Measurements from ENCODE around the gene CACNA1D. TPM values are rescaled to one million over a fixed set of nuclear protein-coding genes. Genes with fewer than 3 reads are reported as not detected.

The CACNA1D gene
- total RNA-seq, 4 donors from 2014 or later: 0.75 to 2.5 (median 1.2) TPM

DNA sequence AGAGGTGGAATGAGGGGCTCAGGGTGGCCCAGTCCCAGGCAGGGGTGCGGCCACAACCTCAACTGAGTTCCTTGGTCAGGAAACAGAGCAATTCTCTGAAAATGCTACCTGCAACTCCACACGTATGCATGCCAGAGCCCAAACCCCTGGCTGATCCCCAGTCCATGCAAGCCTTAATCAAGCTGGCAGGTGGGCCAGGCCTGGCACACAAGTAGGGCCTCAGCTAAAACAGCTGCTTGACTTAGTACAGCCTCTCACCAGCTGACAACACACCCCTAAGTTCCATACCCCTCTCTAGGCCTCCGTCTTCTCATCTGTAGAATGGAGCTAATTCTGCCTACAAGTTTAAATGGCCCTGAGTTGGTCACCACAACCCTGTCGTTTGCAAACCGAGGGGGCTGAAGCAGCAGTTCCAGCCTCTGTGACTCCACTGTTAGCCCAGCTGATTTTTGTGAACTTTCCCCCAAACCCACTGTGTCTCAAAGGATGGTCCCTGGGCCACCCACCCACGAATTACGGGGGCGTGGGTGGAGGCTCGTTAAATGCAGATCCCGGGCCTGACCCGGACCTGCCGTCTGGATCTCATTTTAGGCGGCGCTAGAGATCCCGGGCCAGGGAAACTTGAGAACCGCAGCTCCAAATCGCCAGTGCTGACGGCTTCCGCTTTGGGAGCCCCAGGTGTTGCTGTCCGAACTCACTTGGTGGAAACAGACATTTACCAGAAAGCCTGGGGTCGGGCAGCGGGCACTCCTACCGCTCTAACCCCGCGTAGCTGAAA, 350.9 kb downstream of the CACNA1D start:
- H3K36me3 ChIP-seq: no peaks in the 10 kb centered on the region
- TF ChIP-seq POLR2A (IDR thresholded peaks at IDR 0.05; ENCODE audit: low read depth) (no peak), EP300 (IDR thresholded peaks at IDR 0.05) (no peak), CTCF (IDR thresholded peaks at IDR 0.05) (peak in 2 of 3 experiments; percentile 16 to 19), POLR2AphosphoS5 (IDR thresholded peaks at IDR 0.05) (peak in 1 of 2 donors; percentile 26)
- H3K4me1 ChIP-seq: peaks cover 8 to 19% (median 16%) of the 10 kb centered on the region in 4 donors
- intact Hi-C loops (cut with DNase I): no loop called here
- H3K27ac ChIP-seq (replicated peaks in 1 of 4): peak overlapping the region; percentile 51 to 83 (median 70)
- H3K4me3 ChIP-seq: peak overlapping the region; percentile 63 to 86 (median 72)
- H3K9me3 ChIP-seq: no peaks in the 10 kb centered on the region
- no peak for DNase-seq (ENCODE audit: extremely low spot score)
- peaks cover 0 to 31% (median 2%) of the 10 kb centered on the region in 4 donors for H3K27me3 ChIP-seq
- 47% methylated on average over 8 of the region's 25 CpGs for WGBS

DNA sequence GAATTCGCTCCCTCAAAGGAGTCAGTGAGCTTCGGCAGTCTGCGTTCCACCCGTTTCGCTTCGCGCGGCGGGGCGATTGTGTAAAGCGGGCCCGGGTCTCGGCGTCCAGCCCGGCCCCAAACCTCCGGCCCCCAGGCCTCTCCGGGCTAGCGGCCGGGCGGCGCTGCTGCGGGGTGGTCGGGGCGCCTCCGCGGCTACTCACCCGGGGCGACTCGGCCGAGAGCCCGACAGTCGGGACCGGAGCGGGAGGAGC, 351.4 kb downstream of the CACNA1D start:
- Histone ChIP-seq H3K27ac (replicated peaks in 1 of 4) (peak overlapping the region; percentile 51 to 83 (median 70)), H3K36me3 (no peaks in the 10 kb centered on the region), H3K4me1 (peaks cover 8 to 19% (median 16%) of the 10 kb centered on the region in 4 donors), H3K4me3 (peak overlapping the region; percentile 63 to 86 (median 72)), H3K27me3 (peaks cover 0 to 31% (median 2%) of the 10 kb centered on the region in 4 donors), H3K9me3 (no peaks in the 10 kb centered on the region)
- DNase-seq (ENCODE audit: extremely low spot score): no peak
- intact Hi-C loops (cut with DNase I): no loop called here
- TF ChIP-seq POLR2A (IDR thresholded peaks at IDR 0.05; ENCODE audit: low read depth) (no peak), CTCF (IDR thresholded peaks at IDR 0.05) (no peak), POLR2AphosphoS5 (IDR thresholded peaks at IDR 0.05) (no peak), EP300 (IDR thresholded peaks at IDR 0.05) (no peak)
- WGBS: no CpG with 5 or more reads among the region's 34 CpGs

DNA sequence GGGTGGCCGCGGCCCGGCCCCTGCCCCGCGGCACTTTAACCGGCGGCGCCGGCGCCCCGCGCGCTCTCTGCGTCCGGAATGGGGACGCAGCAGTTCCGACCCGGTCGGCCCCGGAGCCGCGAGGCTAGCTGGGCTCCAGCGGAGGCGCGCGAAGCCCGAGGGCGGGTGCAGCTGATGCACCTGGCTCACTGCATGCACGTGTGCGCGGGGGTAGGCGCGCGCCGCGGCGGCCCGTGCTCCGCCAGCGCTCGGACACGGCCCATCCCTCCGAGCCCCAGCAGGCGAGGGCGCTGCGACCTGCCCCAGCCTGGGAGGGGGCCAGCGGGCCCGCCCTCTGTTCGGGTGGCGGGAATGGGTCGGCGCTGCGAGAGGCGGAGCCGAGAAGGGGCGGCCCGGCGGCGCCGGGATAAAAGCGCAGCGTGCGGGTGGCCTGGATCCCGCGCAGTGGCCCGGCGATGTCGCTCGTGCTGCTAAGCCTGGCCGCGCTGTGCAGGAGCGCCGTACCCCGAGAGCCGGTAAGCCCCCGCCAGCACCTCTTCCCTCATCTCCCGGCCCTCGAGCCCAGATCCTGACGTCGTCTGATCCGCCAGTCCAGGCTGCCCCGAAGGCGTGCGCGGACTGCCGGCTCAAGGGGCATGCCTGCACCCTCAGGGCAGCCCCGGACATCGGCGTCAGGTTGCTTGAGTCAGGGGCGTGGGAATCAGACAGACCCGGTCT, 351.9 kb downstream of the CACNA1D start, which contains the start of the genes CHDH and IL17RB:
CHDH (minus strand) TSS at position 286 of the 717 bp plus-strand sequence. CDS start 22,411 bp downstream, outside the sequence.
IL17RB (plus strand) TSS at position 435 of the 717 bp plus-strand sequence; CDS start at position 456, 21 bp downstream.
- 14% methylated on average over 13 of the region's 91 CpGs for WGBS
- Histone ChIP-seq H3K27ac (replicated peaks in 1 of 4) (peak within 1 kb of the TSS; percentile 51 to 83 (median 70)), H3K4me1 (peaks cover 8 to 19% (median 16%) of the 10 kb centered on the region in 4 donors), H3K4me3 (peak within 1 kb of the TSS; percentile 63 to 86 (median 72)), H3K27me3 (peaks cover 0 to 31% (median 2%) of the 10 kb centered on the region in 4 donors), H3K9me3 (no peaks in the 10 kb centered on the region), H3K36me3 (no peaks in the 10 kb centered on the region)
- no peak for DNase-seq (ENCODE audit: extremely low spot score)
- TF ChIP-seq EP300 (IDR thresholded peaks at IDR 0.05) (no peak), POLR2AphosphoS5 (IDR thresholded peaks at IDR 0.05) (peak in 1 of 2 donors; percentile 20), POLR2A (IDR thresholded peaks at IDR 0.05; ENCODE audit: low read depth) (no peak)
- intact Hi-C loops (cut with DNase I): no loop called here

DNA sequence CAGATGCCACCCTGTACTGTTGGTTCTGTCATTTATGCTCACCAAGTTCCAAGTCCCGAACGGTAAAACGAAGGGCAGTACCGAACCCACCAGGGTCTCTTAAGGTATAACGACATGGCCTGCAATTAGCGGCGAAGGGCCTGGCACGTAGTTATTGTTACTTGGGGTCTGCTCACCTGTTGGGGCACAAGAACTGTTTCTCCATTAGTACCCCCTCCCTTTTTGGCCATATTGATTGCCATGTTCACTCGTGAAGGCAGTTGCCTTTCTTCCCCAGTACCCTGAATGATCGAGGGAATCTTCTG, 352.4 kb downstream of the CACNA1D start:
- H3K27me3 ChIP-seq: peaks cover 0 to 31% (median 2%) of the 10 kb centered on the region in 4 donors
- no peak overlapping the region for H3K27ac ChIP-seq (replicated peaks in 1 of 4)
- H3K4me1 ChIP-seq: peaks cover 8 to 19% (median 16%) of the 10 kb centered on the region in 4 donors
- TF ChIP-seq CTCF (IDR thresholded peaks at IDR 0.05) (no peak), POLR2AphosphoS5 (IDR thresholded peaks at IDR 0.05) (no peak), EP300 (IDR thresholded peaks at IDR 0.05) (no peak), POLR2A (IDR thresholded peaks at IDR 0.05; ENCODE audit: low read depth) (no peak)
- no peaks in the 10 kb centered on the region for H3K36me3 ChIP-seq
- H3K4me3 ChIP-seq: peak overlapping the region; percentile 63 to 86 (median 72)
- DNase-seq (ENCODE audit: extremely low spot score): no peak
- WGBS: 67% methylated on average over 10 of the region's 10 CpGs
- intact Hi-C loops (cut with DNase I): no loop called here
- H3K9me3 ChIP-seq: no peaks in the 10 kb centered on the region

- Histone ChIP-seq H3K4me1 (peaks cover 8 to 19% (median 16%) of the 10 kb centered on the region in 4 donors), H3K4me3 (no peak overlapping the region), H3K36me3 (no peaks in the 10 kb centered on the region), H3K9me3 (no peaks in the 10 kb centered on the region), H3K27me3 (peaks cover 0 to 31% (median 2%) of the 10 kb centered on the region in 4 donors), H3K27ac (replicated peaks in 1 of 4) (no peak overlapping the region)
- WGBS: 94% methylated on average over 7 of the region's 7 CpGs
- DNase-seq (ENCODE audit: extremely low spot score): no peak
- TF ChIP-seq POLR2AphosphoS5 (IDR thresholded peaks at IDR 0.05) (no peak), POLR2A (IDR thresholded peaks at IDR 0.05; ENCODE audit: low read depth) (no peak), CTCF (IDR thresholded peaks at IDR 0.05) (no peak), EP300 (IDR thresholded peaks at IDR 0.05) (no peak)
- intact Hi-C loops (cut with DNase I): no loop called here
Observed at GRCh38 chr3:53849916-53850315, 355.5 kb downstream of the CACNA1D start.

Data from esophagus muscularis mucosa (tissue), 4 donors.